GM21576 (cell line): Measurements from ENCODE around the gene OR4D11.
"Not testable (repeated sequence)": the region's sequence is repeated elsewhere in the genome, so short reads cannot be mapped to it uniquely, and the experiment has no call there.

Experiments used
- ATAC-seq: cut with Tn5 transposase; IDR thresholded peaks from one replicate; pipeline ENCODE4 v1.9.1; 2021; ENCODE audit warnings: mild to moderate bottlenecking, moderate library complexity; ENCODE audit not compliant: unreplicated experiment

The OR4D11 gene

DNA sequence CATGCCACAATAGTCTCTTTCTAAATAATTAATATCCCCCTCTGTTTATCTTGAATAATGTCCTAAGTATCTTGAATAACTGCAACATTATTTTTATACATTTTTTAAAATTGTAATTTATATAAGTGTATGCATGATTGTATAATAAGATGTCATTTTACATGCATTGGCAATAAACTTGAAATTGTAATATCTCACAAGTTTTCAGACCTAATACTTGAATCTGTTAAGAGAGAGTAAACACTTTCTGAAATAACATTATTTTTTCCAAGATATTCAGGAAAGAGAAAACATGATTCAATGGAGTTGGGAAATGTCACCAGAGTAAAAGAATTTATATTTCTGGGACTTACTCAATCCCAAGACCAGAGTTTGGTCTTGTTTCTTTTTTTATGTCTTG lies at the start of gene OR4D11:
Gene OR4D11 (plus strand): TSS at position 301 of the 400 bp plus-strand sequence. CDS start 0 bp downstream, at position 301.
- no peak for ATAC-seq

DNA sequence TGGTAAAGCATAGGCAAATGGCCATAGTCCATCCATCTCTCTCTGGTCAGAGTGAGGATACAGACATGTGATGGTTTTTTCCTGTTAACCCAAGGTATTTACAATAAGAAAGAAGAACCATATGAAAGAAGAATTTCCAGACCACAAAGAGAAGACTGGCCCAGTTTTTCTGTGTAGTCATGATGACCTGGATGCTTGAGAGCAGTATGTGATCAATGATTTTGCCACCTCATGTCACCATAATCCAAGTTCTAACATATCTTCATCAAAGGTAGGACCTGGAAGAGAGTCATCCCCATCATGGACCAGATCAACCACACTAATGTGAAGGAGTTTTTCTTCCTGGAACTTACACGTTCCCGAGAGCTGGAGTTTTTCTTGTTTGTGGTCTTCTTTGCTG lies 46.7 kb upstream of the OR4D11 start, which contains the start of gene OR4D6:
Gene OR4D6 (plus strand): TSS at position 301 of the 400 bp plus-strand sequence. CDS start 0 bp downstream, at position 301.
- no peak for ATAC-seq

DNA sequence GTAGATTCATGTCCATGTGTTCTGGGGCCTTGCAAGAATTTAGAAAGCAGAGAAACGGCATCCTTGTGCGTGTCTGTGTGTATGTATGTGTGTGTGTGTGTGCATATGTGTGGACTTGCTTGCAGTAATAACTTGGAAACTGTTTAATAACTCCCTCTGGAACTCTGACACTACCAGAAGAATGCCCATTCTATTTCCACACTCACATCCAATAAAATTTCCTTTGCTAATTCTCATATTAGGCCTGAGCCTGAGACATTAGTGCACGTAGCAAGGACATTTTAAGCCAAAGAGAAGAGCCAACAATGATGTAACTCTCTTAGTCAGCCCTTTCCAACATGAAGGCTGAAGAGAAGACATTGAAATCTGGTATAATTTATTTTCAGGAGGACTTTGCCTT lies 43.5 kb upstream of the OR4D11 start:
- ATAC-seq = no peak

DNA sequence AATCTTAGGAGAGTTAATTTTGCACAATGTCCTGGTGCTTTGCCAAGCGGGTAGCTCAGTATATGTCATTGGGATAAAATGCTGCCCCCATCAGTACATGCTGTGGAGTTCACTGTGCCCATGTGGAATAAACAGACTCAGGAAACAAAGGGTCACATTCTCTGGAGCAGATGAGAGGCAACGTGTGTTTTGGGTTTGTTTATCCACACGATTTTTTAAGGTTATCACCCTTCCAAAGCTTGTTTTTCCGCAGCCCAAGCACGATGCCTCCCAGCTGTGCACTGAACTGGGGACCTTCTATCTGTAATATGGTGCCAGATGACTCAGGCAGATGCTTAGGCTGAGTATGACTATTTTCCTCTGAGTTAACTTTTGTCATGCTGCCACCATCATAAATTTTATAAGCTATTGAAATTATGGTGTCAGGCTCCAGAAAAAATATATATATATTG lies 40.2 kb upstream of the OR4D11 start:
- no peak for ATAC-seq

DNA sequence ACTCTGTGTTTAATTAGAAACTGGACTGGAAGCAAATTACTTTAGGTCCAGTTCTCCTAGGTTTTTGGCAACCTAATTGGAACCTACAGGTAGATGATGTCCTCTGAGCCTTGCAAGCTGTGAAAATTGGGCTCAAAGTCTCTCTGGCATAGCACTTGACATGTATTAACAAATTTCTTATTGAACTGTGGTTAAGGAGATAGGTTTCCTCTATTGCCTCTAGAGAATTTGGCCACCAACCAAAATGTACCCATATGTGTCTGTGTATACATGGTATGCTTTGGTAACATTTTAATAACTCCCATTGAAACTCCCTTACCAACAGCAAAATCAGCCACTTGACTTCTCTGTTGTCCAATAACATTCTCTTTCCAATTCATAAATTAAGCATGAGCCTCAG lies 30.4 kb upstream of the OR4D11 start, which contains the start of gene OR4D10:
Gene OR4D10 (plus strand): TSS at position 301 of the 400 bp plus-strand sequence. CDS start 4,115 bp downstream, outside the sequence.
- no peak for ATAC-seq

DNA sequence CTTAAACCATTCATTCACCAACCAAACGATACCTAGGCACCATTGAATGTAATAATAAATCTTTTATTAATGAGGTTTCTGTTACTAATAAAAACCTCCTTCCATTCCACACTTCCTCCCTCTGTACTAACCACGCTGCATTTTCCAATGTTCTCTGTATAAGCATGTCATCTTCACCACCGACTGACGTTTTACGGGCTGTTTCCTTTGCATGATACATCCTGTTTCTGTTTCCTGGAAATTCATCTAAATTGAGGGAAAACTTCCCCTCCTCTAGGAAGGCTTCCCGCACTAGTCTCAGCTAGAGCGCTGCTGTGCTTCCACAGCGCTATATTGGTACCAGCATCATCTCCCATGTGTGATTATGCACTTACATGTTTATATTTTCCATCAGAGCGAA lies 28.2 kb upstream of the OR4D11 start:
- ATAC-seq = no peak

DNA sequence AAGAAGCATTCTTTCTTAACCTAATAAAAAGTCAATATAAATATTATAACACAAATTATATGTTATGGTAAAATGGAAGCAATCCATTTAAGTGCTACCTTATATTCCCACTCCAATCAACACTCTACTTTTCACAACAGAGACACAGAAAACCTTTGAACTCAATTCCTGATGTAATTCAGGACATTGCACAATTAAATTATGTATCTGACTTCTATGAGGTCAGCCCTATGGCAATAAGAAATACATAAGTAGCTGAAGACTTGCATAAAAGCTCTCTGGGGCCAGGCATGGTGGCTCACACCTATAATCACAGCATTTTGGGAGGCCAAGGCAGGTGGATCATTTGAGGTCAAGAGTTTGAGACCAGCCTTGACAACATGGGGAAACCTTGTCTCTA lies 23.5 kb upstream of the OR4D11 start:
- no peak for ATAC-seq

DNA sequence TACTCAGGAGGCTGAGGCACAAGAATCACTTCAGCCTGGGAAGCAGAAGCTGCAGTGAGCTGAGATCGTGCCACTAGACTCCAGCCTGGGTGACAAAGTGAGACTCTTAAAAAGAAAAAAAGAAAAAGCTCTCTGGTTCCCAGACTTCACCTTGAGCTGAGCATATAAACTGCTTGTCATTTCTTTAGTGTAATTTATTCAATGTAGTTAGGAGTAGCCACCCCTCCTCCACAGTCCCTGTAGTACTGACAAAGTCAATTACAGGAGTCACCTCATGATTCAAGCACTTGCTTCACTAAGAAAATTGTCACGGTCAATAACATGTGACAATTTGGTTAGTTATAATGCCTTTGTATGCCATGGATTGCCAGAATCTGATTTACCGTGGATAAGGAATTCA lies 23.0 kb upstream of the OR4D11 start:
- ATAC-seq = no peak

DNA sequence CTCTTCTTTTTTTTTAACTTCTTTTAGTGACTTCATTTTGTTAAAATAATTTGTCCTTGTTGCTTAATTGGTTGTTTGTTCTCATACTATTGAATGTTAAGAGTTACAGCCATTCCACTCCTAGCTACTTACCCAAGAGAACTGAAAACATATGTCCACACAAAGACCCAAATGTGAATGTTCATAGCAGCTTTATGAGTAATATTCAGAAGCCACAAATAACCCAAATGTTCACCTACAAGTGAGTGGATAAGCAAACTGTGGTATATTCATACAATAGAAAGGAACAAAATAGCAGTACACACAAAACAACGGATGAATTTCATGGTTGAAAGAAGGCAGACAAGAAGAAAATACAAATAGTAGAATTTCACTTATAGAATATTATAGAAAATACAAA lies 1.4 kb upstream of the OR4D11 start:
- ATAC-seq = no peak

DNA sequence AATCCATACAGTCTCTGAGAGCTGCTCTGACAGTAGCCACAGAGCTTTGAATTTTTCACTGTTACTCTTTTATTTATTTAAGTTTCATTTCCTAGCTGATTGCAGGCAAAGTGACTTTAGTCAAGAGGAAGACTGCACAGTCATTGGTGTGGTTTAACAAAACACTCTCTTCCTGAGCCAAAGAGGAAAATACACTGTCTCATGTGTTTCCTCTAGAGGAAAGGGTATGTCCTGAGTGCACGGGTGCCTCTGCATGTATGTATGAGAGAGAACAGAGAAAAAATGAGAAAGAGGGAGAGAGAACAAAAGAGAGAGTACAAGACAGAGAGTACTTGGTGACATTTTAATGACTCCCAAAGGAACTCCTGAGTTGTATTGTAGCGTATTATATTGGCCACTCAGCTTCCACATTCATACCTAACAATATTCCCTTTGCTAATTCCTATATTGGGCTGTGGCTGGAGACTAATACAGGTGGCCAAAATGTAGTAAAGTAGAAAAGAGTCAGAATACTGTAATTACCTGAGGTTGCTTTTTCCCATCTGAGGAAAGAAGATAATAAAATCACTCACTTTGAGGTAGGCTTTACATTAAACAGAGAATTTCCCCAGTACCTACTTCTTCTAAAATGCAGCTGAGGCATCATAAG lies 7.7 kb downstream of the OR4D11 start, which contains the start of gene OR4D9:
Gene OR4D9 (plus strand): TSS at position 599 of the 649 bp plus-strand sequence. CDS start 3,374 bp downstream, outside the sequence.
- ATAC-seq = no peak

DNA sequence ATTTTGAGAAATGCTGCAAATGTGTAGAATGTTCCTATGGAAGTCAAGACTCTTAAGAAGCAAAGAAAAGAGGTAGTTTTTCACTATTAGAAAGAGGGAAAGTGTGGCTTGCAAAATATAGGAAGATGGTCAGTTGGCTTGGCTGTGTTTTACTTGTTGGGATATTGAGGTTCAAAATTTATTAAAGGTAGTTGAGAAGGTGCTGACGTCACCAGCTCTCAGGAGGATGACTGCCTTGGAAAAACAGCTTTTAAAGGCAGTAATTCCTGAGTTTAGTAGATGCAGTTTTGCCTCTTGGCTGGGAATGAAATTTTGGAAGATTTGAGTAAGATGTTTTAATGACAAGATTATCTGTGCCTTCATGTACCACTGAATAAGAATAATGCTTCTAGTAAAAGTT lies 8.3 kb downstream of the OR4D11 start:
- ATAC-seq = no peak

DNA sequence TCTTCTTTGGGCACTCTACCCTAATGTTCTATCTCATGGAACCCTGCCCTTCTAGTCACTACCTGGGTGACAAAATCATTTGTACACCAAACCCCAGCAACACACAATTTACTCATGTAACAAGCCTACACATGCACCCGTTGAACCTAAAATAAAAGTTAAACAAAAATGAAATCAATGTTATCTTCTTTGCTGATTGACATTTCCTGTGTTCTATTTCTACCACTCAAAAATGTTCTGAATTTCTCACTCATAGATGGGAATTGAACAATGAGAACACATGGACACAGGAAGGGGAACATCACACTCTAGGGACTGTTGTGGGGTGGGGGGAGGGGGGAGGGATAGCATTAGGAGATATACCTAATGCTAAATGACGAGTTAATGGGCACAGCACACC lies 16.8 kb downstream of the OR4D11 start:
- ATAC-seq = not testable (repeated sequence)

DNA sequence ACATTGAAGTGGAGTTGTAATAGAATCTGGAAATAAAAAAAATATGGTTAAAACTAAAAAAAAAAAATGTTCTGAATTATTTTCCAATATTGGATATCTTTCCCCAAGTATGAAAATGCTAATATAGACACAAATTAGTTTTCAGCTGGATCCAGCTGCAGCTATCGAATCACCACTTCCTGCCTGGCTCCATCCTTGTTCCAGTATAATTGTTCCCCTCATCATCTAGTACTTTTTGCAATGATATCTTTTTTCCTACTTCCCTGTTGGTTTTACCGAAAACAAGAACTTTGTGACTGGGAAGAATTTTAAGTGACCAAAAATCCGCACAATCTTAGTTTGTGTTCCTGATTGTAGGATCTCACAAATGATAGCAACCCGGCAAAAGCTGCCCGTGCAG lies 17.4 kb downstream of the OR4D11 start:
- ATAC-seq = no peak

DNA sequence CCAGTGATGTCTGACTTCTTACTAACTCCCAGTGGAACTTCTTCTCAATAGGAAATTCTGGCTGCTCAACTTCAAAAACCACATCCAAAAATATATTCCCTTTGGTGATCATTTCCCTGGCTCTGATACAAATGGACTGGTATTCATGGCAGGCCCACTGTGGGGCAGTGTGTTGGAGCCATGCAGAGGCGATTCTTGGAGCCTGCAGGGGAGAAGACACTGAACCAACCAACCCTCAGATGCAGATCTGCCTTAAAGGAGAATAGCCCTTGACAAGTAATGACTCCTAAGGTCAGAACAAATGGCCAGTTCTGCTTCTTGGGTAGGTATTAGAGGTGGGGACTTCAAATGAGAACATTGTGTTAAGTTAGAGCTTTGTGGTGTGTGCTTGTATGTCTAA lies 20.2 kb downstream of the OR4D11 start:
- no peak for ATAC-seq

DNA sequence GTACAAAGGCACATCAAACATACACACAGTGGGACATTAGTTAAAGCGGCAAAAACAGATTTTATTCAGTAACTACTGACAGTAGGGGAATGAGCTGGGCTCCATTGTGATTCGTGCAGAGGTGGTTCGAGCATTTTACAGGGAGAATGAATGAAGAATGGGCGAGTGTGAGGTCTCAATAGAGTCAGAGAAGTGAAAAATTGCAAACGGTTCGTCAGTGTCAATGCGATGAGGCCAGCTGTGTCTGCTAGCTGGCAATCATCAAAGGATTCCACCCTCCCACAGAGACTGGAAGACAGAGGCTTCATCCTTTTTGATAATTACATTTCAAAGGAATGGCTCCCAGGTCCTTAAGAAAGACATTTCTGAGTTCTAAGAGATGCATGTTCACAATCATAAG lies 25.3 kb downstream of the OR4D11 start:
- ATAC-seq = no peak

DNA sequence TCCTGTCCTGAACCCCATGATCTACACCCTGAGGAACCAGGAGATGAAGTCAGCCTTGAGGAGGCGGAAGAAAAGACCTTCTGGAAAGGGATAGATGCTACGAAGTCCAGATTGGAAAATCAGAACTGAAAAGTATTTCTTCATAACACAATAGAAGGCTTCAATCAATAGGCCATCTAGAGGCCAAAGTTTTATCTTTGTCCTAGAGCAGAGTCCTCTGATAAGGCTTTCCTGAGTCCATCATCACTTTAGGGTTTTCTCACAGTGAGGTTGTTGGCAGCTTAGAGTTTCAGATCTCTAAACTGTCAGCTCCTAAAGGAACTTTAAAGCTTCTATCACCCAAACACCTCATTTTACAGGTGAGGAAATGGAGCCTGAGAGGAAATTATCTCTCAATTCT lies 29.2 kb downstream of the OR4D11 start:
- ATAC-seq = no peak

DNA sequence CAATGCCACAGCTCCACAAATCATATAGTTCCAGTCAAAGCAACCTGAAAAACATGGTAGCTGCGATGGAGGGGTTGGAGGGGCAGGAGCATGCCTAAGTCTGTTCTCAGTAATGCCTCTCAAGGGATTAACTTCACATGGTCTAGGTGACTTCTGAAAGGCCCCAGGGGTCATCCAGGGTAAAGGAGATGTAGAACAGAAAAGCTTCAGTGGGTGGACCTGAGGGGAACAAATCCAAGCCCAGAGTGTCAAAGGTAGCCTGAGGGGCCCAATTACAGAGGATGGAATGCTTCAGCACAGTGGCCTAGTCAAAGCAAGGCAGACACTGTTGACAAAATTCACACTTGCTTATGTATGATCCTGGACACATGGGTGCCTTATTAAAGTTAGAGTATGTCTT lies 31.3 kb downstream of the OR4D11 start:
- ATAC-seq = no peak

DNA sequence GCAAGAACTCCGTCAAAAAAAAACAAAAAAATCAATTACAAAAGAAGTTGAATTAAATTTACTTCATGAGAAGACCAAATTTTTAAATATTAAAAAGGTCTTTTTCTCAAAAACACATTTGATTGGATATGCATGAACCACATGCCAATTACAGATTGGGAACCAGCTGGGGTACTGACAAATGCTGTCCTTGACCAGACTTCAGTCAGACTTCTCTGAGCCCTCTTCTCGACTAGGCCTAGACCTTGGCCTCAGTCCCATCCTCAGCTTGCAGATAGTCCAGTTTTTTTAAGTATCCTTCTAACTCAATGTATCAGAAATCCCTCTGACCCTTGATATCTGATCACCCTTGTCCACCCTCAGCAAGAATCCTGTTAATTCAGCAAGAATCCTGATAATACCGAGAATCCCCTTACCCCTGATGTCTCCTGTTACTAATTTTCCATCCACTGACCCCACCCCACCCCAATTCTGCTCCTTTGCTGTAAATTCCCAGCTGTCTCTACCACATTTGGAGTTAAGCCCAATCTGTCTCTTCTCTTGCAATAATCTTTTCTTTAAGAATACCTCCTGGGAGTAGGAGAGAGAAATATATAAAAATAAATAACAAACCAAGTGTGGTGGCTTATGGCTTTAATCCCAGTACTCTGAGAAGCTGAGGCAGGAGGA lies 38.9 kb downstream of the OR4D11 start:
- no peak for ATAC-seq

DNA sequence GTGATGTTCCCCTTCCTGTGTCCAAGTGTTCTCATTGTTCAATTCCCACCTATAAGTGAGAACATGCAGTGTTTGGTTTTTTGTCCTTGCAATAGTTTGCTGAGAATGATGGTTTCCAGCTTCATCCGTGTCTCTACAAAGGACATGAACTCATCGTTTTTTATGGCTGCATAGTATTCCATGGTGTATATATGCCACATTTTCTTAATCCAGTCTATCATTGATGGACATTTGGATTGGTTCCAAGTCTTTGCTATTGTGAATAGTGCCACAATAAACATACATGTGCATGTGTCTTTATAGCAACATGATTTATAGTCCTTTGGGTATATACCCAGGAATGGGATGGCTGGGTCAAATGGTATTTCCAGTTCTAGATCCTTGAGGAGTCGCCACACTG lies 40.3 kb downstream of the OR4D11 start:
- ATAC-seq = not testable (repeated sequence)

DNA sequence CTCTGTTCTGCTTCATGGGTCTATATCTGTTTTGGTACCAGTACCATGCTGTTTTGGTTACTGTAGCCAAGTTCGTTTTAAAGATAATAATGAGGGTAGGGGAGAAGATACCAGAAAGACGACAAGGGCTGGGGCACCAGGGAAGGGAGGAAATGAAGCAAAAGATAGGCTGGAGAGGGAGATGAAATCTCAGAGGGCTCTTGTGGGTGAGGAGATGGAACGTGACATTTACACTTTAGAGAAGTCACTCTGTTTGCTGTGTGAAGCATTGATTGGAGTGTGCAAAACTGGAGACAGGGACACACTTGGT lies 41.4 kb downstream of the OR4D11 start:
- no peak for ATAC-seq

DNA sequence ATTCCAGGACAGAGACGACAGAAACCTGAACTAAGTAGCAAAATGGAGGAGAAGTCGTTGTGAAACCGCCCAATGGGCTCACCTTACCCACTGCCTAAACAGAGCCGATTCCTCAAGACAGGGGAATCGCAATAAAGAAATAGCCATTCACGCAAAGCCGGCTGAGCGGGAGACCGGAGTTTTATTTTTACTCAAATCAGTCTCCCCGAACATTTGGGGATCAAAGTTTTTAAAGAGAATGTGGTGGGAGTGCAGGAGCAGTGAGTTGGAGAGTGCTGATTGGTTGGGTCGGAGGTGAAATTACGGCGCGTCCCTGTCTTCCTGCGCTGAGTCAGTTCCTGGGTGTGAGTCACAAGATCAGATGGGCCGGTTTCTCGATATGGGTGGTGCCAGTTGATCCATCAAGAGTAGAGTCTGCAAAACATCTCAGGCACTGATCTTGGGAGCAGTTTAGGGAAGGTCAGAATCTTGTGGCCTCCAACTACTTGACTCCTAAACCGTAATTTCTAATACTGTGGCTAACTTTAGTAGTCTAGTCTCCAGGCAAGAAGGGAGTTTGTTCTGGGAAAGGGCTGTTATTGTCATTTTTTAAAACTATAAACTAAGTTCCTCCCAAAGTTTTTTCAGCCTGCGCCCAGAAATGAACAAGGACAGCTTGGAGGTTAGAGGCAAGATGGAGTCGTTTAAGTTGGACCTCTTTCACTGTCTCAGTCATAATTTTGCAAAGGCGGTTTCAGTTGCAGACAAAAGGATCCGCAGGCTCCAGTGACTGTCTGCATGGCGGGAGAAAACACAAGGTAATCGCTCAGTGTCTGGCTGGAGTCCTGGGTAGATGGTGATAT lies 42.0 kb downstream of the OR4D11 start:
- no peak for ATAC-seq
